Thyroid gland (tissue), 4 donors: Measurements from ENCODE around the gene ASB2. TPM values are rescaled to one million over a fixed set of nuclear protein-coding genes. Genes with fewer than 3 reads are reported as not detected.

Source experiments
- DNase-seq, 2 donors: peaks; one replicate each; pipeline ENCODE4 v3.0.0-alpha.2; 2019
- H3K27ac ChIP-seq, 3 donors: fragments of 200-600 bp; sonication (generic); 1 replicate in 2 of 3; 2 replicates in 1 of 3; pipeline ENCODE4 v1.5.1; 2016 to 2019; ENCODE audit warnings: mild to moderate bottlenecking in 1 of 3, moderate library complexity in 1 of 3
- H3K27me3 ChIP-seq: fragments of 200-600 bp; sonication (generic); one replicate; pipeline ENCODE4 v1.5.1; 2019
- H3K36me3 ChIP-seq, 2 donors: fragments of 200-600 bp; sonication (generic); one replicate each; pipeline ENCODE4 v1.5.1; 2016 to 2019
- H3K4me1 ChIP-seq, 2 donors: fragments of 200-600 bp; sonication (generic); one replicate each; pipeline ENCODE4 v1.5.1; 2017 to 2019
- H3K4me3 ChIP-seq, 3 donors: fragments of 200-600 bp; sonication (generic); replicated peaks in 1 of 3; 1 replicate in 2 of 3; 2 replicates in 1 of 3; pipeline ENCODE4 v1.5.1; 2016; ENCODE audit warnings: mild to moderate bottlenecking in 1 of 3
- H3K9me3 ChIP-seq: fragments of 200-600 bp; sonication (generic); one replicate; pipeline ENCODE4 v1.5.1; 2017
- CTCF ChIP-seq, 6 experiments: fragments of 200-600 bp in 3 of 6; fragments of 450-650 bp in 3 of 6; sonication (generic) in 3 of 6; IDR thresholded peaks; one replicate each; pipeline ENCODE4 v1.5.1; 2016 to 2019; ENCODE audit warnings: antibody characterized with exemption in 6 of 6, mild to moderate bottlenecking in 2 of 6, inconsistent platforms in 1 of 6, moderate library complexity in 1 of 6
- POLR2A ChIP-seq, 2 donors: fragments of 450-650 bp; IDR thresholded peaks; one replicate each; pipeline ENCODE4 v1.6.1; 2017; ENCODE audit warnings: antibody characterized with exemption in 2 of 2, mild to moderate bottlenecking in 2 of 2, moderate library complexity in 1 of 2
- WGBS, 2 donors: methylation state at CpG; one replicate each; pipeline ENCODE4 v1.1.5; 2017; 5-methylcytosine and 5-hydroxymethylcytosine counted together
- intact Hi-C: fragments of 100-400 bp; cut with DNase I; formaldehyde crosslinking; loops from one replicate; pipeline ENCODE4 v1.15.1; 2023
- total RNA-seq, 4 donors: library from RNA; depleted of rRNA; stranded (reverse); fragments of >200 nt; gene quantifications; one replicate each; pipeline ENCODE4 v1.2.3, GENCODE V29; 2016

Gene ASB2
- total RNA-seq, 4 donors from 2014 or later = 0.67 to 3.8 (median 0.79) TPM; not detected in 1

GRCh38 chr14:94003397-94003796 is 27.0 kb upstream of the ASB2 start:
- no peaks in the 10 kb centered on the region for H3K36me3 ChIP-seq
- no peak for DNase-seq
- intact Hi-C loops = no loop called here
- H3K4me1 ChIP-seq = peaks cover 0 to 4% of the 10 kb centered on the region in 2 donors
- H3K9me3 ChIP-seq = no peaks in the 10 kb centered on the region
- H3K4me3 ChIP-seq = no peak overlapping the region
- WGBS, 2 donors = 78 to 90% methylated on average over 4 of the region's 4 CpGs
- TF ChIP-seq CTCF (IDR thresholded peaks at IDR 0.05) = no peak
- H3K27ac ChIP-seq = no peak overlapping the region
- H3K27me3 ChIP-seq = no peaks in the 10 kb centered on the region

- peaks cover 0 to 4% of the 10 kb centered on the region in 2 donors for H3K4me1 ChIP-seq
- peak; percentile 35 to 49 for DNase-seq
- H3K27me3 ChIP-seq = no peaks in the 10 kb centered on the region
- WGBS, 2 donors = 42 to 45% methylated on average over 23 to 26 of the region's 26 CpGs
- TF ChIP-seq POLR2A (IDR thresholded peaks at IDR 0.05) (no peak), CTCF (IDR thresholded peaks at IDR 0.05) (peak; percentile 71 to 99 (median 80))
- no peaks in the 10 kb centered on the region for H3K9me3 ChIP-seq
- H3K27ac ChIP-seq = no peak overlapping the region
- intact Hi-C loops = loop anchor here (2.0 kb wide), 1 partner anchor 61 kb away; no protein-coding TSS in a partner anchor
- no peak overlapping the region for H3K4me3 ChIP-seq
- no peaks in the 10 kb centered on the region for H3K36me3 ChIP-seq
These were observed 25.4 kb upstream of the ASB2 start for GRCh38 chr14:94001501-94002396.

GRCh38 chr14:94001016-94001415 is 24.6 kb upstream of the ASB2 start:
- H3K36me3 ChIP-seq = no peaks in the 10 kb centered on the region
- 71% methylated on average over 11 of the region's 13 CpGs; no CpG with 5 or more reads in 1 of the 2 donors for WGBS, 2 donors
- H3K27ac ChIP-seq = no peak overlapping the region
- no peaks in the 10 kb centered on the region for H3K27me3 ChIP-seq
- peaks cover 0 to 4% of the 10 kb centered on the region in 2 donors for H3K4me1 ChIP-seq
- intact Hi-C loops = loop anchor here (2.0 kb wide), 1 partner anchor 60 kb away; no protein-coding TSS in a partner anchor
- TF ChIP-seq POLR2A (IDR thresholded peaks at IDR 0.05) (no peak), CTCF (IDR thresholded peaks at IDR 0.05) (no peak)
- no peaks in the 10 kb centered on the region for H3K9me3 ChIP-seq
- no peak overlapping the region for H3K4me3 ChIP-seq
- DNase-seq = no peak

GRCh38 chr14:94000267-94000666 is 23.9 kb upstream of the ASB2 start:
- Histone ChIP-seq H3K27me3 (no peaks in the 10 kb centered on the region), H3K9me3 (no peaks in the 10 kb centered on the region), H3K4me3 (no peak overlapping the region), H3K36me3 (no peaks in the 10 kb centered on the region), H3K27ac (no peak overlapping the region), H3K4me1 (peaks cover 0 to 4% of the 10 kb centered on the region in 2 donors)
- intact Hi-C loops = loop anchor here (2.0 kb wide), 1 partner anchor 59 kb away; no protein-coding TSS in a partner anchor
- TF ChIP-seq POLR2A (IDR thresholded peaks at IDR 0.05) = no peak
- TF ChIP-seq CTCF (IDR thresholded peaks at IDR 0.05) = no peak
- no peak for DNase-seq
- 89 to 90% methylated on average over 6 of the region's 6 CpGs for whole genome bisulfite sequencing, 2 donors

GRCh38 chr14:93999573-93999972 is 23.2 kb upstream of the ASB2 start:
- Histone ChIP-seq H3K27ac (no peak overlapping the region), H3K9me3 (no peaks in the 10 kb centered on the region), H3K4me1 (peaks cover 0 to 4% of the 10 kb centered on the region in 2 donors), H3K27me3 (no peaks in the 10 kb centered on the region), H3K36me3 (no peaks in the 10 kb centered on the region), H3K4me3 (no peak overlapping the region)
- intact Hi-C loops = no loop called here
- TF ChIP-seq CTCF (IDR thresholded peaks at IDR 0.05) = no peak
- TF ChIP-seq POLR2A (IDR thresholded peaks at IDR 0.05) = no peak
- DNase-seq = no peak
- whole genome bisulfite sequencing, 2 donors = 67 to 74% methylated on average over 8 of the region's 8 CpGs
